COLO829 (cell line): Measurements from ENCODE around the gene SRP9.
"Not testable (repeated sequence)": the region's sequence is repeated elsewhere in the genome, so short reads cannot be mapped to it uniquely, and the experiment has no call there.

Experiments
- DNase-seq: peaks from one replicate; pipeline ENCODE4 v3.0.0; 2012; ENCODE audit warnings: low spot score

The SRP9 gene

GRCh38 chr1:225776294-225776693, 1.3 kb upstream of the SRP9 start:
- no peak for DNase-seq

- no peak for DNase-seq
Observed at GRCh38 chr1:225777058-225777582, 506 bp upstream of the SRP9 start.

- no peak for DNase-seq
Observed at GRCh38 chr1:225778337-225778669, 677 bp downstream of the SRP9 start.

GRCh38 chr1:225779165-225779564, 1.5 kb downstream of the SRP9 start:
- not testable (repeated sequence) for DNase-seq

- no peak for DNase-seq
Observed at GRCh38 chr1:225780134-225780533, 2.5 kb downstream of the SRP9 start.

- DNase-seq: no peak
Observed at GRCh38 chr1:225780630-225781029, 3.0 kb downstream of the SRP9 start.

GRCh38 chr1:225789142-225789541, 11.5 kb downstream of the SRP9 start:
- not testable (repeated sequence) for DNase-seq

GRCh38 chr1:225794954-225795353, 17.3 kb downstream of the SRP9 start:
- no peak for DNase-seq

- not testable (repeated sequence) for DNase-seq
Observed at GRCh38 chr1:225796097-225796496, 18.5 kb downstream of the SRP9 start.

GRCh38 chr1:225801146-225801545, 23.5 kb downstream of the SRP9 start:
- not testable (repeated sequence) for DNase-seq

- no peak for DNase-seq
Observed at GRCh38 chr1:225806249-225806648, 28.6 kb downstream of the SRP9 start.

- not testable (repeated sequence) for DNase-seq
Observed at GRCh38 chr1:225806736-225807135, 29.1 kb downstream of the SRP9 start.

GRCh38 chr1:225808136-225808535, 30.5 kb downstream of the SRP9 start:
- no peak for DNase-seq

- peak; percentile 94 for DNase-seq
Observed at GRCh38 chr1:225809842-225810578, 32.4 kb downstream of the SRP9 start, which contains the start of gene EPHX1. EPHX1 (plus strand) TSS chr1:225810124; CDS start chr1:225828730, 18,606 bp downstream.

- DNase-seq: not testable (repeated sequence)
Observed at GRCh38 chr1:225810579-225811538, 33.2 kb downstream of the SRP9 start.

GRCh38 chr1:225811622-225812487, 34.2 kb downstream of the SRP9 start:
- no peak for DNase-seq

GRCh38 chr1:225812488-225813213, 35.0 kb downstream of the SRP9 start:
- DNase-seq: no peak

GRCh38 chr1:225813214-225813964, 35.8 kb downstream of the SRP9 start:
- no peak for DNase-seq

- no peak for DNase-seq
Observed at GRCh38 chr1:225814381-225814780, 36.8 kb downstream of the SRP9 start.

GRCh38 chr1:225815090-225815489, 37.5 kb downstream of the SRP9 start:
- not testable (repeated sequence) for DNase-seq
